HG02759 (cell line): Measurements from ENCODE around the gene PTBP2.
"Not testable (repeated sequence)": the region's sequence is repeated elsewhere in the genome, so short reads cannot be mapped to it uniquely, and the experiment has no call there.

Experiments
- ATAC-seq: cut with Tn5 transposase; IDR thresholded peaks from one replicate; pipeline ENCODE4 v1.9.1; 2021; ENCODE audit warnings: mild to moderate bottlenecking, moderate library complexity; ENCODE audit not compliant: unreplicated experiment

PTBP2 gene

DNA sequence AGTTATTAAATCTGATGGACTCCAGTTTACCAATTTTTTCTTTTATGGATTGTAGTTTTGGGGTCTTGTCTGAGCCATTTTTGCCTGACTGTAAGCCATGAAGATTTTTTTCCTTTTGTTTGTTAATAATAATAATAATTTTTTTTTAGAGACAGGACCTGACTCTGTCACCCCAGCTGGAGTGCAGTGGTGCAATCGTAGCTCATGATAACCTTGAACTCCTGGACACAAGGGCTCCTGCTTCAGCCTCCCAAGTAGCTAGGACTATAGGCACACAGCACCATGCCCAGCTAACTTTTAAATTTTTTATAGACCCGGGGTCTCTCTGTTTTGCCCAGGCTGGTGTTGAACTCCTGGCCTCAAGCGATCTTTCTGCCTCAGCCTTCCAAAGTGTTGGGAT lies 6.3 kb downstream of the PTBP2 start:
- no peak for ATAC-seq

DNA sequence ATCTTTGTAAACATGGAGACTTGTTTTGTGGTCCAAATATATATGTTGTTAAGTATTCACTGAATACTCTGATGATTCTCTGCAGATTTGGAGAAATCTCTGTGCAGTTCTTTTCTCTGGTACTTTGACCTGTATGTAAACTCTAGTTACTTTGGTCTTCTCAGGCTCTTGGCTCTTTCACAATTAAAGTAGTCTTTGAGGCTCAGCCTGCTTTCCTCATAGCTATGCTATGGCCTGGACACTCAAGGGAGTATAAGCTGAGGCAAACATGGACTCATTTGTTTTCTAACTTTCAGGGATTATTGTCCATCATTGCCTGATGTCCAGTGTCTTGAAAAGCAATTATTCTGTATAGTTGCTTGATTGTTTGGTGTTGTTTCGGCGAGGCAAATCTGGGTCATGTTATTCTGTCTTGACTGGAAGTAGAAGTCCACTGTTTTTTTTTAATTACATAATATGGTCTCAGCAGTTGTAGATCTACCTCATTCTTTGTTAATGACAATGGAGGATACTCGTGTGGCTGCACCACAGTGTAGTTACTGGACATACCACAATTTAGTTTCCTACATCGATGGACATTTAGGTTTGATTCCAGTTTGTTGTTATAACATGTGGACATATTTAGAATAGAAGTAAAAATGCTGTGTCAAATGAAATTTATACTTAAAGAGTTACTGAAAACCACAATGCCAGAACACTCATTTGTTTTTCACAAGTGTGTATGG lies 9.2 kb downstream of the PTBP2 start:
- ATAC-seq = no peak

DNA sequence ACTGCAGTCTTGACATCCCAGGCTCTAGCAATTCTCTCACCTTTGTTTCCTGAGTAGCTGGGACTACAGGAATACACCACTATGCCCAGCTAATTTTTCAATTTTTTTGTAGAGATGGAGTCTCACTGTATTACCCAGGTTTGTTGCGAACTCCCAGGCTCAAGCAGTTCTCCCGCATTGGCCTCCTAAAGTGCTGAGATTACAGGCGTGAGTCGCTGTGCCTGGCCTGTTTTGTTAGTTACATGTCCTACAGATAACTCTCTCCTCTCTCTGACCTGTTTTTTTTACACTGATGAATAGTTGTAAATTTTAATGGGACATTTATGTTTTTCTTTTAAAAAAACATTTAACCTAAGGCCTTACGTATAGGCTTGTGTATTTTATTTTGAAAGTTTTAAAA lies 19.8 kb downstream of the PTBP2 start:
- no peak for ATAC-seq

DNA sequence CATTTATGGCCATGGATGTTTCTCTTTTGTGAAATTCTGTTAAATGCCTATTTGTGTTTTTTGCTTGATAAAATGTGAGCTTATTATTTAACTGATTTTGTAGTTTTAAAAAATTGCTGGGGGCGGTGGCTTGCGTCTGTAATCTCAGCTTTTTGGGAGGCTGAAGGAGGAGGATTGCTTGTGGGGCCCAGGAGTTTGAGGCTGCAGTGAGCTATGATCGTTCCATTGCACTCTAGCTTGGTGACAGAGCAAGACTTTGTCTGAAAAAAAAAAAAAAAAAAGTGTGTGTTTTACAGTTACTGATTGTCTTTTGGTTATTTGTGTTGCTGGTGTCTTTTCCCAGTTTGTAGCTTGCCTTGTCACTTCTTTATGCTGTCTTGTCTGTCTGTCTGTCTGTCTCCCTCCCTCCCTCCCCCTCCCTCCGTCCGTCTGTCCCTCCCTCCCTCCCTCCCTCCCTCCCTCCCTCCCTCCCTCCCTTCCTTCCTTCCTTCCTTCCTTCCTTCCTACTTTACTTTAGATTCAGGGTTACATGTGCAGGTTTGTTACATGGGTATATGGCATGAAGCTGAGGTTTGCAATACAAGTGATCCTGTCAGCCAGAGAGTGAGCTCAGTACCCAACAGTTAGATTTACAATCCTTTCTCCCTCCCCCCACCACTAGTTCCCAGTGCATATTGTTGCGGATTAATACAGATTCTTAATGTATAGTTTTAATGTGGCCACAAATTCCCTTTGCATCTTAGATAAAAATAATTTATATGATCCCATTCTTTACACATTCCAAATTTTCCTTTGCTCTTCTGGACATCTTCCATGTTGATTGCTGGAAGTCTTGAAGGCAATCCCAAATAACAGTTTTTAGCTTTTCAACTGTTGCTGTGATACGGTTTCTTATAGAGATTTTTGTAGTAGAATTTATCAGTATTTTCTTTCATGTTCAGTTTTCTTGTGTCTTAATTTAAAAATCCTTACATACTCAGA lies 25.1 kb downstream of the PTBP2 start:
- no peak for ATAC-seq

DNA sequence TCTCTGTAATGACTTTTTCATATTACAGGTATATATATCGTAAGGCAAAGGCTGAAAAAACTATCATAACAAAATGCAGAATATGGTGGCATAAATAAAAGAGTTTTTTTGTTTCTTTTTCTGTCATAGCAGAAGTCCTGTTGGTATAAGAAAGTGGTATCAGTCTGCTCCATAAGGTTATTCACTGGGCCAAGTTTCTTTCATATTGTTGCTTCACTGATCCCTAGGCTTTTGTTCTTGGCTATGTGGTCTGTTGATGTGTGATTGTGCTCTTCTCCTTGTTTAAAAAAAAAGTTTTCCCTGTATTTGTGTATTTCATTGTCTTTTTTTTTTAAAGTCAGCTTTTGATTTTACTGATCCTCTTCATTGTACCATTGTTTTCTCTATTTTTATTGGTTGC lies 26.0 kb downstream of the PTBP2 start:
- ATAC-seq = no peak

DNA sequence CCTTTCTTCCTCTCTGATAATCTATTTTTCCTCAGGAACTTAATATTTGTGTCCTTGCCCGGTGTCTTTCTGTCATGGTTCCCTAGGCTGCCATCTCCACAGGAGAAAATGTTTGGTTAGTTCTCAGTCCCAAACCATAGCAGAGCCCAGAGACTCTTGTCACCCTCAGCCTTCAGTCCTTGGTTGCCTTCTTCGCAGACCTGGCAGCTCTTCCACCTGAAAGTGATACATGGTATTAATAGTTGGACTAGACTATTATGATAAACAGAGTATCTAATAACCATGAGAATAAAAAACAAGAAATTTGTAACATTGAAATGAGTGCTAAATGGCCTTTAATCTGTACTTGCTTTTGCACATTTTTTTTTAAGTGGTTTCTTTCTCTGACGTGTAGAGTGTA lies 26.5 kb downstream of the PTBP2 start:
- no peak for ATAC-seq

DNA sequence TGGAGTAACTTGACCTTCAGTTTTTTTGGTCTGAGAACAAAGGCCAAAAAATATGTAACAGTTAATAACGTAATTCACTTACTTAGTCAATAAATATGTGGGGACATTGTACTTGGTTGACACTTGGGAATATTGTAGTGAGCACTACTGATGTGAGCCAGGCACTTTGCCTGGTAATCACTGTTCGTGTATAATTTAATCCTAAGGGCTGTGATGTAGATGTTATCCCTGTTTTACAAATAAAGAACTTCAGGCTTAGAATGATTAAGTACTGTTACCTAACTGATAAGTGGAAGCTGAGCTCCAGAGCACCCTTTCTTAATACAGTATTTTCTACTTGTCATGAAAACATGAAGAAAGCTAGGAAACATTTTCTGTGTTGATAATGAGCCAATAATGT lies 28.0 kb downstream of the PTBP2 start:
- ATAC-seq = no peak

DNA sequence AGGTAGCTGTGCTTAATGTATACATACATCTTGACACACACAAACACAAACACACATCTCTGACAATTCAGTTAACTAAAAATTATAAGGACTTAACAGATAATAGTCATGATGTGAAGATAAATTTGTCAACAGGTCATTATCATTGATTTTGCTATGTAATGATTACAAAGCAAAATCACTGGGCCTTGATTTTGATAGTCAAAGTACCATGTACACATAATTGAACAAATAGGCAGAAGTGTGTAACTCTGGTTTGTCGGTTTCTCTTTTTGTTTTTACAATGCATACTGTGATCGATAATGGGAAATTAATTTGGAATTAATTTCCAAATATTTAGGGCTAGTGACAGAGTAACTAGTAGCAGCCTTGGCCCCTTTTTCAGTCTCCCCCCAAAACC lies 30.8 kb downstream of the PTBP2 start:
- no peak for ATAC-seq

DNA sequence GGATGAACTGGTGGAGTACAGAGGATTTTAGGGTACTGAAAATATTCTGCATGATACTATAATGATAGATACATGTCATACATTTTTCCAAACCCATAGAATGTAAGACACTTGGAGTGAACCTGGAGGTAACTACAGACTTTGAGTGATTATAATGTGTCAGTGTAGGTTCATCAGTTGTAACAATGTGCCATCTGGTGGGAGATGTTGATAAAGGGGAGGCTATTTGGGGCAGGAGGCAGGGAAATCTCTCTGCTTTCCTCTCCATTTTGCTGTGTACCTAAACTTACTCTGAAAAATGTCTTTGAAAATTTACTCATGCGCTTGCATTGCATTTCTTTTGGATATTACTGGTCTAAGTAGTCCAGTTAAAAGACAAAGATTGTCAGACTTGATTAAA lies 35.2 kb downstream of the PTBP2 start:
- no peak for ATAC-seq

DNA sequence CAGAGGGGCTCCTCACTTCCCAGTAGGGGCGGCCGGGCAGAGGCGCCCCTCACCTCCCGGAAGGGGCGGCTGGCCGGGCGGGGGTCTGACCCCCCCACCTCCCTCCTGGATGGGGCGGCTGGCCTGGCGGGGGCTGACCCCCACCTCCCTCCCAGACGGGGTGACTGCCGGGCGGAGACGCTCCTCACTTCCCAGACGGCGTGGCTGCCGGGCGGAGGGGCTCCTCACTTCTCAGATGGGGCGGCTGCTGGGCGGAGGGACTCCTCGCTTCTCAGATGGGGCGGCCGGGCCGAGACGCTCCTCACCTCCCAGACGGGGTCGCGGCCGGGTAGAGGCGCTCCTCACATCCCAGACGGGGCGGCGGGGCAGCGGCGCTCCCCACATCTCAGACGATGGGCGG lies 41.0 kb downstream of the PTBP2 start:
- not testable (repeated sequence) for ATAC-seq

DNA sequence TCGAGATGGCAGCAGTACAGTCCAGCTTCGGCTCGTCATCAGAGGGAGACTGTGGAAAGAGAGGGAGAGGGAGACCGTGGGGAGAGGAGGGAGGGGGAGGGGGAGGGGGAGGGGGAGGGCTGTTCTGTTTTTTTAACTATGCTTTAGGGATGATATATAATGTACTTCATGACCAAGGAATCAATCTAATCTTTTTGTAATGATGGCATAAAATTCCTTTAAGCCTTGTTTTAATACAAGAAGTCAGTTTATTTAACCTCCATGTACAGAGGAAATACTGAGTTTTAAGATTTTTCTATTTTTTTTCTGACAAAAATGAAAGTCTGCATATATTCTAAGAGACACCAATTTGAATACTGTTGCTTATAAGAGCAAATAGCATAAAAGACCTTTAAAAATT lies 41.9 kb downstream of the PTBP2 start:
- ATAC-seq = no peak

DNA sequence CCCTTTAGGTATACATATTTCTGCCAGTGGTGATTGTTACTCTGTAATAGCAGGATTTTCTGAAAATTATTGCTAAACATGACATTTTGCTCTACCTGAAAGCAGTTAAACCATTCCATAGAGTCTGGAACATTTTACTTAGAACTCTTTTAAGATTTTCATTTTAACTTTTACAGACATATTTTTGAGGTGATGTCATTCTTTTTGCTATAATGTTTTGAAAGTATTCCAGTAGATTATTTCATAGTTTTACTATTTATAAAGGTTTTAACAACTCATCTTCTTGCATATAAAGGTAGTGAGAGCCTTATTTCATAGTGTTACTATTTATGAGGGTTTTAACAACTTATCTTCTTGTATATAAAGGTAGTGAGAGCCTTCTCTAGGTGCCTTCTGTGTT lies 42.9 kb downstream of the PTBP2 start:
- ATAC-seq = no peak

DNA sequence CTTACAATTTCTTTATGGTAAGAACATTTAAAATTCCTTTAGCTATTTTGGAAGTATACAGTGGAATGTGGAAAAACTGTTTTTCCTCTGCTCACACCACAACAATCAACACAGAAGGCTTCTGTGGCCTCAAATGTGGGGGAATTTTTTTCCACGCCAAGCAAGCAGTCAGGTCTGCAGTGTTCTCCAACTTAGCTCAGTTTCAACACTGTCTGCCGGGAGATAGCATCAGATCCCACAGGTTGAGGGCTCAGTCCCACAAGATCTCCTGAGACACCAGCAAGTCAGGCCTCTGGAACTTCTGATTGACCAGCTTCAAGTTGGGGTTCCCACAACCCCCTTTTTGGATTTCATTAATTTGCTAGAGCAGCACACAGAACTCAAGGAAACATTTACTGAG lies 50.3 kb downstream of the PTBP2 start:
- no peak for ATAC-seq

DNA sequence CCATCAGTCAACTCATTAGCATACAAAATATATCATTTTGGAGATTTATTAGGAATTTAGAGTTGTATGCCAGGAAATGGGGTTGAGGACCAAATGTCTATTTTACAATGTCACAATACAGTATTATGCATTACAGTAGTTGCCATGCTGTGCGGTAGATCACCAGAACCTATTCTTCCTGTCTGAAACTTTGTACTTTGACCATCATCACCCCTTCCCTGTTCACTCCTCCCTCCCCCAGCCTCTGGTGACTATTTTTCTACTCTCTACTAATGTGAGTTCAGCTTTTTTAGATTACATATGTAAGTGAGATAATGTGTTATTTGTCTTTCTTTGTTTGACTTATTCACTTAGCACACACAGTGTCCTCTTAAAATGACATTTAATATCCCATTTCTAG lies 50.8 kb downstream of the PTBP2 start:
- no peak for ATAC-seq

DNA sequence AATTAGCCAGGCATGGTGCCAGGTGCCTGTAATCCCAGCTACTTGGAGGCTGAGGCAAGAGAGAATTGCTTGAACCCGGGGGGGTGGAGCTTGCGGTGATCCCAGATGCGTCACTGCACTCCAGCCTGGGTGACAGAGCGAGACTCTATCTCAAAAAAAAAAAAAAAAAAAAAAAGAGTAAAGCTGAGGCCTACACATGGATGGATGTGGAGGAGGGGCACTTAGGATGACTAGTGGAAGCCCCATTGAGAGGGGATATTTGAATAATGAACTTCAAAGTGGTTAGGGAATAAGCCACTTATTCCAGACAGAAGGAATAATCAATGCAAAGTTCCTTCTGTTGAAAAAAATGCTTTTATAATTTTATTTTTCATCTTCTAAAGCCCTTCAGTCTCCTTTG lies 51.4 kb downstream of the PTBP2 start:
- ATAC-seq = no peak

DNA sequence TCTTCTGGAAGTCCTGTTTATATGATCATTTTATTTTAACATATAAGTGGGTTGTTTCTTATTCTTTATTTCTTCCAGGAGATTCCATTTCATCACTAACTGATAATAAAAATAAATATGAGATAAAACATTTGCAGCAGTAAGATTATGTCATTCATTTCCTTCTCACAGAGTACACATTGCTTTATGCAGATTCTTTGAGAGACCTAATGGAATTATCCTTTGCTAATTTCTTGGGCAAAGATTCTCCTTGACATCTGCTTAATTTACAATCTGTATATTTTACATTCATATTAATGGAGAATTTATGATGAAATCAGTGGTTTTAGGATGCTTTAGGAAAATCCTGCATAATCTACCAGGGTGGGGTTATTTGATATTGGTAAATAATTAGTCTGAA lies 60.6 kb downstream of the PTBP2 start:
- ATAC-seq = no peak

DNA sequence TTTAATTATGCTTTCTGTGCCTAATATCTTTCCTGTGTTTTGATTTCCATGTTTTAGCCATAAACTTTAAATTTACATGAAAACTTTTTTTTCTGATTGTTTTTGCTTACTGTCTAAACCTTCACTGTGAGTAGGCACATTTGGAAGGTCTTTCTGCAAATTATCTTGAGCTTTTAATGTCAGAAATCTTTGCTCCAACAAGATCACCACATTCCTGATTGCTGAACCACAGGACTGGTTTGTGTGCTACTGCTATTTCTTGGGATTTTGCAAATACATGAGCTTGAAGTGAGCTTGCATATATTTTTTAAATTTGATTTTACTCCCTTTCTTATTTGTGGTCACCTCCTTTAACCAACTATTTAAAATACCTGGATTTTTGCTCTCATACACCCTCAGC lies 61.3 kb downstream of the PTBP2 start:
- ATAC-seq = no peak

DNA sequence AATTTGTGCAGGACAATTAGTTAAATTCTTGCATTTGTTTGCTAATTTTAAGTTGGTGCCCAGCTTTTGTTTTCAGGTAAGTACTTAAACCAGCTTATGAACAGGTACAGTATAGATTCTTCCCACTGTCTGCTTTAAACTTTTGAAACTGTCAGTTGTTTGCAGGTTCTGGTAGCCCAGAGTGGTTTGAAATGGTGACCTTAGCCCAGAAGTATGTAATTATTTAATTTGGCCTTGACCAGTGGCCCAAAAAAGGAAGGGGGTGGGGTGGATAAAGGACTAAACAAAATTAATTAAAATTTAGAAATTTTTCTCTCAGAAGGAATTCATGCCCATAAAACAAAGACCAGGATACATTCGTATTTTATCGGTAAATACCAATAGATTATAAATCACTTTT lies 69.0 kb downstream of the PTBP2 start:
- no peak for ATAC-seq

DNA sequence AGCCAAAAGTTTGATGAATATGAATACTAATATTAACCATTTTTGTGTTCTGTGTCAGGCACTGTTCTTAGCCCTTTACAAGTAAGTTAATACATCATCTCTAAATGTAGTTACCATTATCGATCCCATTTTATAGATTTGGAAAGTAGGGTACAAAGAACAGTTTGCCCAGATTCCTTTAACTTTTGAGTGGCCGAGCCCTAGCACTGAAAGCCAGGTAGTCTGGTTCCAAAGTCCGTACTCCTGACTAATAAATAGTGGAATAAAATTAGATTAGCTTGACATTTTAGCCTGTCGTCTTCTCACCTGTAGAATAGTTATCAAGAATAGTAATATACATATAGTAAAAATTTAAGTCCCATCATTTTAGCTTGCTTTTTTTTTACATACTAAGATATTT lies 70.6 kb downstream of the PTBP2 start:
- ATAC-seq = no peak

DNA sequence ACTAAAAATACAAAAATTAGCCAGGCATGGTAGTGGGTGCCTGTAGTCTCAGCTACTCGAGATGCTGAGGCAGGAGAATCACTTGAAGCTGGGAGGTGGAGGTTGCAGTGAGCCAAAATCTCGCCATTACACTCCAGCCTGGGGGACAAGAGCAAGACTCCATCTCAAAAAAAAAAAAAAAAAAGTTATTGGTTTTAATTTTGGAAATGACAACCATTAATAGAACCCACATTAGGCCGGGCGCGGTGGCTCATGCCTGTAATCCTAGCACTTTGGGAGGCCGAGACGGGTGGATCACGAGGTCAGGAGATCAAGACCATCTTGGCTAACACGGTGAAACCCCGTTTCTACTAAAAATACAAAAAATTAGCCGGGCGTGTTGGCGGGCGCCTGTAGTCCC lies 80.1 kb downstream of the PTBP2 start:
- ATAC-seq = not testable (repeated sequence)

DNA sequence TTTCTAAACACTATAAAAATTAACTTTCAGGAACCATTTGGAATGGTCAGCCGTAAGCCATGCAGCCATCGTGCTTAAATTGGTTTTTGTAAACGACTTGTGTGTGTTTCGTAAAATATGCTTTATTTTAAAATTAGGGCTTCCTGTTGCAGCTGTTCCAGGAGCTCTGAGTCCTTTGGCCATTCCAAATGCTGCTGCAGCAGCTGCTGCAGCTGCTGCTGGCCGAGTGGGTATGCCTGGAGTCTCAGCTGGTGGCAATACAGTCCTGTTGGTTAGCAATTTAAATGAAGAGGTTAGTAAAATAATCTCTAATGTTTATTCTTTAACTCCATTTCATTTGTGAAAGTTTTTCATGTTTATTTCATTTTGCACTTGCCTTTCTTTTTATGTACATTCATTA lies 83.1 kb downstream of the PTBP2 start:
- ATAC-seq = no peak

DNA sequence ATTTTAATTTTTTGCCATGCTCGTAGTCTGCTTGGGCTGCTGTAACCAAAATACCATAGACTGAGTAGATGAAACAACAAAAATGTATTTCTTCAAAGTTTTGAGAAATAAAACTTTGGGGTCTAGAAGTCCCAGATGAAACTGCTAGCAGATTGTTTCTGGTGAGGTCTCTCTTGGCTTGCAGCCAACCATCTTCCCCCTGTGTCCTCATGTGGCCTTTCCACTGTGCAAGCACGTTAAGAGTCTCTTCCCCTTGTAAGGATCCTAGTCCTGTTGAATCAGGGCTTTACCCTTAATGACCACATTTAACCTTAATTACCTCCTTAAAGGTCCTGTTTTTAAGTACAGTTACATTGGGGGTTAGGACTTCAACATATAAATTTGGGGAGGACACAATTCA lies 86.6 kb downstream of the PTBP2 start:
- ATAC-seq = no peak
